GM19193 (cell line): ENCODE measurements around the gene HS3ST1.

ENCODE experiments used
- POLR2A ChIP-seq: IDR thresholded peaks from 4 replicates; pipeline ENCODE4 v1.6.1; 2011; ENCODE audit not compliant: insufficient read depth, insufficient read length; ENCODE audit errors: extremely low read depth

The HS3ST1 gene

DNA sequence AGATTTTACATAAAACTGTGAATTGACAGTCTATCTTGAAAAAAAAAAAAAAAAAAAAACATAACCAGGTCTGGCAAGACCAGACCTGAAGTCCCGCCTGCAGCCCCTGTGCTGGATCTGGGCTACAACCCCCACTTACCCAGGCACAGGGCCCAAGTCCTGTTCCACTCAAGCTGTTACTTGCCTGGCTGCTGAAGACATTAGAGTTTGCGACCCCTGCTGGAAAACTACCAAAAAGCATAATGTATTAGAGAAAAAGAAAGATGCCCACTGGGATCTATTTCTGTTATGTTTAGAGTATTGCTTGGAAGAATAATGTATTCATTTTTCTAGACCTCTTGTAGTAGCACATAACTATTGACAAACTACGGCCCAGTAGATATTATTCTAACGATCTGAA, 4.7 kb downstream of the HS3ST1 start:
- no peak for TF ChIP-seq POLR2A

DNA sequence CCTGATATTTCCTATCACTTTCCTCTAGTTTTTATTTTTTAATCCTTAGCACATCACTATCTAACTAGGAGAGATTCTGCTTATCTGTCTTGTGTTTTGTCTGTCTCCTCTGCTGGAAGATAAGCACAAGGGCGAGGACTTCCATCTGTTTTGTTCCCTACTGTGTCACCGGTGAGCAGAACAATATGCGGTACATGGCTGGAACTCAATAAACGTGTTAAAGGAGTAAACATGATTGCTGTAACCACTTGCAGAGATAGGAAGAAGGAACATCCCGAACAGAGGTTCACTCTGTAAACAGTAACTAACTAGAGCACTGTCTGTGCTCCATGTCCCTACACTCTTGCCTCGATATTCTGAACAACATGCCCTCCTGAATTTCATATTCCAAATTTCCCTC, 5.2 kb downstream of the HS3ST1 start:
- no peak for TF ChIP-seq POLR2A

DNA sequence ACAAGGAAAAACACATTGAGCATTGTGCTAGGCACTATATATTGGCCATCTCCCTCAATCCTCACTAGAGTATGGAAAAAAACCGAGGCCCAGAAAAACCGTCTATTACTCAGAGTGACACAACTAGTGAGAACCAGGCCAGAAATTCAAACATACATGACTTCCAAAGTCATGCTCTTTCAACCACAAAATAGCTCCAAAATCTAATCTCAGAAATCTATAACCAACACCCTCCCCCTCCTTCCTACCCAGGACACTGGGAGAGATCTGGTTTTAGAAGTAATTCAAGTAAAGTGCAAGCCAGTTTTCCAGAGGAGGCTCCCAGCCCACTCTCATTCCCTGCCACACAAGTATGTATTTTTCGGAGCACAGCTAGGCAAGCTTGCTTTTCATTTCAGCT, 7.6 kb downstream of the HS3ST1 start:
- TF ChIP-seq POLR2A, result no peak

GRCh38 chr4:11420327-11420726, 8.4 kb downstream of the HS3ST1 start:
- TF ChIP-seq POLR2A, result no peak

- no peak for TF ChIP-seq POLR2A
These were observed 10.1 kb downstream of the HS3ST1 start for GRCh38 chr4:11418610-11419009.

DNA sequence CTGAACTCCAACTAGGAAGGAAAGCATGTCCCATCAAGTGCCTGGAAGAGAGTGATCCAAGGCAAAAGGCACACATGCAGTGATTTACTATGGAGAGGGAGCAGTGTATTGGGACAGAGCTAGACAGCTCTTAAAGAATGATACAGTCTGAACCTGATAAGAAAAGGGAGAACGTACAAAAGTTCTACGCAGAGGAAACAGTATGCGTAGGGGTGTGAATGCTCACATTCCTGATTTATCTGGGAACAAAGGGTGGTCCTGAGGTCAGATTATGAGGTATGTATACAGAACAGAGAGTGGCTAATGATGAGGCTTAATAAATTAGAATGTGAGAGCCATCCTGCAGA, 12.0 kb downstream of the HS3ST1 start:
- TF ChIP-seq POLR2A, result no peak

DNA sequence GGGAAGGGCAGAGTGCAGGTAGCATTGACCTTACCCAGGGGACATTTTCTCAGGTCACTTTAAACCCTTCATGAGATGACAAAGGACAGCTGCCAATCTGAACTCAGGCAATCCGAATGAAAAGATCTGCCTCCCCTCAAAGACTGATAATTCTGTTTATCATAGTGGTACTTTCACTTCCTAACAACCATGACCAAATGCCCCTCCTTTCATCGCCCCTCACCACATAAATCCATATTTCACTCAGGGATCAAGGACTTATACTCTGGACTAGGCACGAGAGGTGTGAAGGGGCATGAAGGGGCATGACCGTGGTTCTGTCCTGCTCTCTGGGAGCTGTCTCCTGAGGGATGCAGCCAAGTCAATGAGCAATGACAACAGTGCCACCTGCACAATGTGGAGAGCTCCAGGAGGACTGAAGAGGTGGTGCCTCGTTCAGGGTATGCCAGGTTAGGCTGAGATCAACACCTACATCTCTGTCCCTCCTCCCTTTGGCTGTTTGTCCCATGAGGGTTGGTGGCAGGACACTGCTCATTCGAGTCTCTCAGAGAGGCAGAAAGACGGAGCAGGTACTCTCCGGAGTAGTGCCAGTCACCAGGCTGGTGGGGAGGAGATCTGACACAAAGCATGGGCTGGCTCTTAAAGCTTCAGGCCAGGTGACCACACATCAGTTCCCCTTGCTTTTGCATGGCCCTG, 12.5 kb downstream of the HS3ST1 start:
- no peak for TF ChIP-seq POLR2A

- no peak for TF ChIP-seq POLR2A
These were observed 13.2 kb downstream of the HS3ST1 start for GRCh38 chr4:11415409-11416070.

DNA sequence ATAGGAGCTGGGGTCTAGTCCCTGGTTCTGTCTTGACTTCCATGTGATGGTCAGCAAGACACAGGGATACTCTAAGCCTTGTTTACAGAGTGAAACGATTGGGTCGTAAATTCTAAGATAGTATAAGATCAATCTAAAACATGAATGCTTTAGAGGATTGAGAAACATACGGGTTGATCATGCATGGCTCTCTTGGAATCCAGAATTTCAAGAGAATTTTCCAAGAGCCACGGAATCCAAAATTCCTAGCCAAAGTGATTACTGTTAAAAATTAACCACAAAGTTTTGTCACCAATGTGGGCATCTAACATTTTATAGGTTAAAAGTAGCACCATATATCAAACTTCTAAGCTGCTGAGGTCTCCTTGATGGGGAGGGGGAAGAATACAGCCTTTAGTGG, 16.5 kb downstream of the HS3ST1 start:
- no peak for TF ChIP-seq POLR2A

DNA sequence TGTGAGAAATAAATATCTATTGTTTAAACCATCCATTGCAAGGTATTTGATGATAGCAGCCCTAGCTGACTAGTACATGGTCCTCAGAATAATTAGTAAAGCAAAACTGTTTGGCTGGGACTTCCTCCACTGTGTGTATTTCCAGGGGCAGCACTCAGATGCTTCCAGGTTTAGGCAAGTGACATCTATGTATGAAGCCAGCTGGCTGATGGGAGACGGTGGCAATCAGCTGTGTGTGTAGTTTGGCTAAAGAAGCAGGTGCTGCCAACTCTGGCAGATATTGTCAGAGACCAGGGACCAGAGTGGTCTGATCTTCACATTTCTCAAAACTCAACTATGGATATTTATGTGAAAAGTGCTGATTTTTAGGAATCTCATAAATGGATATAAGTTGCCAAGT, 19.1 kb downstream of the HS3ST1 start:
- no peak for TF ChIP-seq POLR2A

GRCh38 chr4:11408233-11408967, 20.3 kb downstream of the HS3ST1 start:
- TF ChIP-seq POLR2A, result no peak

DNA sequence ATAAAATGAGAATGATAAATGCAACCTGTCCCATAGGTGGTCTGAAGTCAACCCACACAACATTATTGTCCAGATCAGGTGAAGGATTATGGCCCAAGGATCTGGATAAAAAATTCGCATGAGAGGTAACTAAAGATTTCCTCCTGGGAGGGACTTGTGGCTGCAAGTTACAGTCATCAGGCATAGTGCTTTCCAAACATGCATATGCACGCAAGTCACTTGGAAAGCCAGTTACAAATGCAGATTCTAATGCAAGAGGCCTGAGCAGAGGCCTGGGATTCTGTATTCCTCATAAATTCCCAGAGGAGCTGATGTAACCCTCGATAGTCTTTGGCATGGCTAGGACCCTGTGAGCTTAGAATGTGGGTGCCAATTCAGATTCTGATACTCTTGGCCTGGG, 21.1 kb downstream of the HS3ST1 start:
- TF ChIP-seq POLR2A, result no peak

DNA sequence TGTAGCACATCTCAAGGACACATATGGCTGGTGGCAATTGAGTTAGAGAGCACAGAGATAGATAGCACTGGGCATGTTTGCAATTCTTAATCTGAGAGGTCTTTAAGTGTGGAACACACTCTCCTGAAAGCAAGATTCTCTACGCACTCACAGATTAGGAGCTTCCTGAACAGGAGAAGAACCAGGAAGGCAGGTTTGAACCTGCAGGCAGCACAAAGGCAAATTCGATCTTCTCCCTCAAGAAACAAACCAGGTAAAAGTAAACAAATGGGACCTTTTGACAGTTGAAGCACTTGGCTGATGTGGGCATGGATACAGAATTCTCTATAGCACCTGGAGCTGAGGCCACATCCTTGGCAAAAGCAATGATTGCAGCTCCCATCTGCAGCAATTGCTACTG, 24.3 kb downstream of the HS3ST1 start:
- TF ChIP-seq POLR2A, result no peak

DNA sequence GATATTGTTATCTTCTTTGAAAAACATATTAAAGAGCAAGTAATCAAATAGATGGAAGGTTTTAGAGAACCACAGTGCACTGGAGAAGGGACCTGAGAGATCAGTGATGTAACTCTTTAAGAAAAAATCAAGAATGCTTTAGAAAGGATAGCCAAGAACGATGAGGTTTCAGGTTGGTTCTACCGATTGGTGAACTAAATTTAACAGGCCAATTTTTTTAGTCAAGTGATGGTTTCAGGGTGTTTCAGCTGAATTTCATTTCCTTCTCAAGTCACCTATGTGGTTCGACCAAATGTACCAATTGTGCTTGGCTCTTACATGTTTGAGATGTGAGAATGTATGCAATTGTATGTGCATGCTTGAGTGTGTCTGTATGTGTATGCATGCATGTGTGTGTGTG, 26.5 kb downstream of the HS3ST1 start:
- TF ChIP-seq POLR2A, result no peak

DNA sequence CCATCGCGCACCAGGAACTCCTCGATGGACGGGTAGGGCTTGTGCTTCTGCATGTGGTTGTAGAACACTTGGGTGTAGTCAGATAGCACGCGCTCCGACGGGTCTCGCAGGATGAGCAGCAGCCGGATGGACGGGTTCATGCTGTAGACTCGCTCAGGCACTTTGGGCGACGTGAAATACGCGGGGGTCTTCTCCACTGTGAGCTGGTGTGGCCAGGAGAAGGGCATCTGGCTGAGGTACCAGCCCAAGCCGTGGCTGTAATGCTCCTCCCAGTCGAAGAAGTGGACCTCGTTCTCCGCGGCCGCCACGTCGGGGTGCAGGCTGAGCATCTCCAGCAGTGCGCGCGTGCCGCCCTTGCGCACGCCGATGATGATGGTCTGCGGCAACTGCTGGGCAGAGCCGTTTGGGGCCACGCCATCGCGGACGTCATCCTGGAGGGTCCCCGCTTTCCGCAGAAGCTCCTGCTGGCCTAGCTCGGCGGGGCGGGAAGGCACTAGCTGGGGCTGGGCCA, 29.2 kb downstream of the HS3ST1 start:
- TF ChIP-seq POLR2A, result no peak
